ENCODE measurements around the gene CHMP4A. TPM values are rescaled to one million over a fixed set of nuclear protein-coding genes. Genes with fewer than 3 reads are reported as not detected.

Gene CHMP4A
- total and polyA plus RNA-seq, 2 of the 13 experiments (the other 11 are each of a cell fraction or from before 2014, with no cell fraction given): 83.6 to 113 TPM

GRCh38 chr14:24212924-24213865 is at the start of gene CHMP4A (continued):
- peak; percentile 100; the same call in 1 of the 2 replicates for TF ChIP-seq FUBP1 (CRISPR knock-in tag; IDR thresholded peaks at IDR 0.05; ENCODE audit: borderline replicate concordance)
- TF ChIP-seq PCBP1 (IDR thresholded peaks at IDR 0.05; ENCODE audit: borderline replicate concordance, low read depth, low read length): peak; percentile 99
- peak; percentile 67; the same call in 1 of the 2 replicates for TF ChIP-seq ZNF253 (CRISPR knock-in tag; IDR thresholded peaks at IDR 0.05; ENCODE audit: borderline replicate concordance)
- peak; percentile 99 for TF ChIP-seq ZMYM4 (CRISPR knock-in tag; IDR thresholded peaks at IDR 0.05)
- no peak for TF ChIP-seq ATRX (CRISPR knock-in tag; IDR thresholded peaks at IDR 0.05; ENCODE audit: borderline replicate concordance)
- TF ChIP-seq RNF2 (conservative IDR thresholded peaks at IDR 0.05; ENCODE audit: low read depth): peak; percentile 63; the same call in 1 of the 2 replicates
- TF ChIP-seq HOXA7 (CRISPR knock-in tag; IDR thresholded peaks at IDR 0.05): no peak
- peak; percentile 93 for TF ChIP-seq SKI (IDR thresholded peaks at IDR 0.05; ENCODE audit: partially characterized antibody)
- TF ChIP-seq ZNF276 (CRISPR knock-in tag; IDR thresholded peaks at IDR 0.05; ENCODE audit: low read depth): peak; percentile 96
- peak; percentile 55 for TF ChIP-seq RCOR2 (CRISPR knock-in tag; IDR thresholded peaks at IDR 0.05)
- peak; percentile 90; the same call in 1 of the 2 replicates for TF ChIP-seq ZSCAN25 (CRISPR knock-in tag; IDR thresholded peaks at IDR 0.05)
- peak; percentile 99; the same call in 1 of the 2 replicates for TF ChIP-seq BRCA1 (CRISPR knock-in tag; IDR thresholded peaks at IDR 0.05)
- TF ChIP-seq NR2F6 (IDR thresholded peaks at IDR 0.05): no peak
- TF ChIP-seq NR2F6 (CRISPR knock-in tag; IDR thresholded peaks at IDR 0.05): peak; percentile 67
- peak; percentile 100 for TF ChIP-seq RAD51 (IDR thresholded peaks at IDR 0.05; ENCODE audit: borderline replicate concordance)
- TF ChIP-seq ZNF777 (CRISPR knock-in tag; IDR thresholded peaks at IDR 0.05): peak; percentile 89
- TF ChIP-seq SOX6 (IDR thresholded peaks at IDR 0.05): no peak
- TF ChIP-seq SOX6 (CRISPR knock-in tag; IDR thresholded peaks at IDR 0.05): peak; percentile 83
- TF ChIP-seq DBP (CRISPR knock-in tag; IDR thresholded peaks at IDR 0.05; ENCODE audit: not compliant biosample characterization): no peak
- no peak for TF ChIP-seq ZNF558 (CRISPR knock-in tag; IDR thresholded peaks at IDR 0.05; ENCODE audit: borderline replicate concordance)
- TF ChIP-seq ERF (CRISPR knock-in tag; IDR thresholded peaks at IDR 0.05): peak; percentile 99
- no peak for TF ChIP-seq ZNF597 (CRISPR knock-in tag; IDR thresholded peaks at IDR 0.05)

Measured in HepG2 (cell line).